Thymus (tissue), 11 donors: ENCODE results near the gene EVI2B. TPM values are rescaled to one million over a fixed set of nuclear protein-coding genes. Genes with fewer than 3 reads are reported as not detected.

Experiments
- DNase-seq, 9 donors: peaks; one replicate each; pipeline ENCODE4 v3.0.0-alpha.2; 2013; ENCODE audit warnings: low spot score in 9 of 9, low read depth in 6 of 9, missing footprints in 1 of 9
- H3K27ac ChIP-seq, 2 donors: one replicate each; pipeline ENCODE4 v1.5.1; 2013; ENCODE audit warnings: control low read depth in 1 of 2, low read depth in 1 of 2, low read length in 1 of 2, mild to moderate bottlenecking in 1 of 2, moderate library complexity in 1 of 2
- H3K27me3 ChIP-seq, 2 donors: one replicate each; pipeline ENCODE4 v1.5.1; 2013; ENCODE audit warnings: low read length in 1 of 2; ENCODE audit not compliant: control insufficient read depth in 2 of 2, insufficient read depth in 1 of 2
- H3K36me3 ChIP-seq, 2 donors: one replicate each; pipeline ENCODE4 v1.5.1; 2013; ENCODE audit warnings: low read length in 1 of 2, mild to moderate bottlenecking in 1 of 2, moderate library complexity in 1 of 2; ENCODE audit not compliant: control insufficient read depth in 2 of 2, insufficient read depth in 2 of 2
- H3K4me1 ChIP-seq, 2 donors: one replicate each; pipeline ENCODE4 v1.5.1; 2013; ENCODE audit warnings: low read length in 2 of 2; ENCODE audit not compliant: control insufficient read depth in 2 of 2, insufficient read depth in 2 of 2
- H3K4me3 ChIP-seq, 2 donors: one replicate each; pipeline ENCODE4 v1.5.1; 2013; ENCODE audit warnings: low read length in 2 of 2, control low read depth in 1 of 2, mild to moderate bottlenecking in 1 of 2
- H3K9me3 ChIP-seq, 2 donors: one replicate each; pipeline ENCODE4 v1.5.1; 2013; ENCODE audit warnings: low read length in 1 of 2, mild to moderate bottlenecking in 1 of 2; ENCODE audit not compliant: control insufficient read depth in 2 of 2, insufficient read depth in 1 of 2
- WGBS: extraction: QIAGEN DNeasy Blood & Tissue Kit; methylation state at CpG from one replicate; pipeline ENCODE4 v1.1.7; 2013; 5-methylcytosine and 5-hydroxymethylcytosine counted together
- polyA plus RNA-seq: library from polyadenylated mRNA; stranded (reverse); fragments of 200-250 nt; gene quantifications from one replicate; pipeline ENCODE4 v1.2.3, GENCODE V29; 2013
- total RNA-seq: library from RNA; stranded (reverse); fragments of 120-200 nt; gene quantifications from one replicate; pipeline ENCODE4 v1.2.4, GENCODE V29; 2013
- donor health status: healthy.

The EVI2B gene
- total and polyA plus RNA-seq, 2 donors, result 19.3 to 50.4 TPM

DNA sequence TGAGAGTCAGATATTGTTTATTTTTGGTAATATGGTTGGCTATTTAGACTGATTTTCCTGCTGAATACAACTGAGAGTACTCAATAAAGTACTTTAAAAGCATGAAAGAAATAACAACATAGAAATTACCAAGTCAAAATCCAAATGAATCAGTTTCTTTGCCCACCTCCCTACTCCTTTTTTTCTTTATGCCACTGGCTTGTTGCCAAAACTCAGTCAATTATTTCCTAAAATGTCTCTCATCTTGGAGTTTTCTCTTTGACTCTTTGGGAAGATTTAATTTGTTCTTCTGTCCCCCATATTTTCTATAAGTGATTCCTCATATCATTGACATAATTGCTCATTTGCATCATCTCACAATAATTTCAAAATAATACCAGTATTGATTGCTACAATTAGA, 14.2 kb downstream of the EVI2B start:
- no peaks in the 10 kb centered on the region for H3K9me3 ChIP-seq
- H3K36me3 ChIP-seq, result peaks cover 5 to 13% of the 10 kb centered on the region in 2 donors
- DNase-seq, result no peak
- no peak overlapping the region for H3K4me3 ChIP-seq
- H3K27ac ChIP-seq, result no peak overlapping the region
- no peaks in the 10 kb centered on the region for H3K27me3 ChIP-seq
- H3K4me1 ChIP-seq, result no peaks in the 10 kb centered on the region

DNA sequence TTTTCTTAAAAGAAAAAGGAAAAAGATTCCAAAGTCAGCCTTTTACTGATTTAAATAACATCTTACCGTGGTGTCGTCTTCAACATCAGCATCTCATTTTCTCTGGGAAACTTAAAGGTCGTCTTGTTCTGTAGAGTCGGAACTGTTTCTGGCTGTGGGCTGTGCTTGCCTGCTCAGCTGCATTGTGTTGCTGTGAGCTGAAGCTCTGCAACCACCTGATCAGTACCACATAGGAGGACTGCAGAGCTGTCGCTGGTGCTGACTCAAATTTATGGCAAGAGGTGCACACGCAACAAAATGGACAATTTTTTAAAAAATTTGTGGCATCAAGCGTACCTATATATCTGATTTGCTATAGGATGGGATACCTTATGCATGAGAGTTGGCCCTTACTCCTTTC, 16.8 kb downstream of the EVI2B start, which contains the start of gene OMG:
TSS of gene OMG (minus strand) at position 150 of the 400 bp plus-strand sequence. CDS start 908 bp downstream, outside the sequence.
- 98% methylated on average over 7 of the region's 7 CpGs for WGBS

DNA sequence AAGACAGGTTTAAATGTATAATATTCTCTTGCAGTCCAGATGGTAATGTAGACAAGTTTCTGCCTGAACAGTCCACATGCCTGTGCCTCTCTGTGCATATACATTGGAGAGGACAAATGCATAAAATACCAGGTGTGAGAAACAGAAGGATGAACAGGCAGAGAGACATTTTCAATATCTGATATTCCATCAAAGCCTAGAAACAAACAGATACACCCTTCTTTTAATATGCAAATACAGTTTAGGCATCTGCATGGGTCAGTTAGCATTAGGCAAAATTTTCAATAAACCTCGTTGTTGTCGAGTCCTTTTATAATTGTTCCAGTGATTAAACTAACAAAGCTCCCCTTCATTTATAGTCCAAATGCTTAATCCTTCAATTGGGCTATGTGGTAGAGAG, 17.7 kb downstream of the EVI2B start:
- no peaks in the 10 kb centered on the region for H3K4me1 ChIP-seq
- H3K36me3 ChIP-seq, result peaks cover 0 to 5% of the 10 kb centered on the region in 2 donors
- no peak overlapping the region for H3K4me3 ChIP-seq
- no peak for DNase-seq
- H3K27ac ChIP-seq, result no peak overlapping the region
- 98% methylated on average over 2 of the region's 2 CpGs for WGBS
- H3K27me3 ChIP-seq, result no peaks in the 10 kb centered on the region
- H3K9me3 ChIP-seq, result no peaks in the 10 kb centered on the region

More for the DNA sequence above, 16.8 kb downstream of the EVI2B start, which contains the start of gene OMG:
- no peak for DNase-seq
- Histone ChIP-seq H3K27me3 (no peaks in the 10 kb centered on the region), H3K9me3 (no peaks in the 10 kb centered on the region), H3K4me1 (no peaks in the 10 kb centered on the region), H3K36me3 (no peaks in the 10 kb centered on the region), H3K27ac (no peak within 1 kb of the TSS), H3K4me3 (no peak within 1 kb of the TSS)

DNA sequence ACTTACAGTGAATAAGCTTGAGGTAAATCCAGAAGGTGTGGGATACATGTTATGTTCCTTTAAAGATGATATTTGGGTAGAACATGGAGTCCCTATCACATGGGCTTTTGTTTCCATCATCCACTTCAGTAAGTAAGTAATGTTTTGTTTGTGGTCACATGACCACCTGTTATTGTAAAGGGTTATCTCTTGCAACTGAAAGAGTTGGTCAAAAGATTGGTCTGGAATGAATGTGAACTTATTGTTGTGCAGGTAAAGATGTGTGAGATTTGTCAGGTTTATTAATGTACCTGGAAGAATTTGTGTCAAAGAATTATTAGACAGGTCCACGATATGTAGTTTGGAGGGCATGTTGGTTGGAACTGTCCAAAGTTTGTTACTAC, 18.4 kb downstream of the EVI2B start:
- Histone ChIP-seq H3K9me3 (no peaks in the 10 kb centered on the region), H3K27ac (no peak overlapping the region)
- no peak for DNase-seq

DNA sequence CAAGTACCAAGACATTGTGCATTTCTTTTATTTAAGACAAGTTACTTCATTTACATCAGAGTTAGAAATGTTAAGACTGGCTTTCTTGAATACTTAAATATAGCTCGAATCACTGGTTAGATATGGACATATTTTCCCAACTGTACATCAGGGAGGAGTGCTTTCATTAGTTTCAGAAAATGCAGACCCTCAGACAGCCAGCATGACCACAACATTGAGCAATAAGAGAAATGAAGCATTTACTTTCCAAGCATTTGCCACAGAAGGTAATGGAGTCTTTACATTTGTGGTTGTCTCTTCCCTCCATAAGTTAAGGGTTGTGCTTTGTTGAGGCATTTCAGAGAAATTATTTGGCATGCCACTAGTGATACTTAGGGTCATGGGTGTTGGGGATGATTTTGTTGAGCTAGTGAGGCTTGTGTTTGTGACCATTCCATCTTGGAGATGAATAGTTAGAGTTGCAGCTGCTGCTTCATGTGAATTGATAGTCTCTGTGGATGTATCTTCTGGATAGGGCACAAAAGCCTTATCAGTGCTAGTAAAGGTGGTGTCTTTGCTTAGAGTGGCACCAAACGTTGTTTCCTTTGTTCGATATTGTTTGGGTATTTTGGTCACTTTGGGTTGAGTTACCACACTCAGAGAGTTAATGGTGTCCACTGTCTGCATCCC, 18.9 kb downstream of the EVI2B start:
- Histone ChIP-seq H3K27ac (no peak overlapping the region), H3K36me3 (peaks cover 0 to 5% of the 10 kb centered on the region in 2 donors), H3K9me3 (no peaks in the 10 kb centered on the region), H3K4me1 (no peaks in the 10 kb centered on the region), H3K27me3 (no peaks in the 10 kb centered on the region), H3K4me3 (no peak overlapping the region)
- no peak for DNase-seq
- WGBS, result 96% methylated on average over 3 of the region's 3 CpGs

More for the DNA sequence above, 18.4 kb downstream of the EVI2B start:
- Histone ChIP-seq H3K36me3 (peaks cover 0 to 5% of the 10 kb centered on the region in 2 donors), H3K4me3 (no peak overlapping the region), H3K27me3 (no peaks in the 10 kb centered on the region), H3K4me1 (no peaks in the 10 kb centered on the region)
- 100% methylated on average over 1 of the region's 1 CpG for WGBS

DNA sequence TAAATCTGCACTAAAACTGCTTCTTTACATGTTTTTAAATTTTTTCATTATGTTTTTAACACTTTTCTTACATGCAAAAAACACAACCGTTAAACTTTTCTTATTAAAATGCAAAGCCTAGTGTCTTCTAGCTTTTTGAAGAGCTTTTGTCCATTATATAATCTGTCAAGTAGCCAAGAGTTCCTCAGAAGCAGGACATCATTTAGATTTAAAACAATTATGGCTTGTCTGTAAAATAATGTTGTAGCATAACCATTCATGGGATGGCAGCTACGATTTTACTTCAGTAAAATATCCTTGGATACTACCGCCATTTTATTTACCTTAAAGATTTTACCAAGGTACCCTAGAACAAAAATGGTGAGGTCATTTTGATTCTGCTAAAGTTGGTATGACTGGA, 19.6 kb downstream of the EVI2B start:
- no peak overlapping the region for H3K27ac ChIP-seq
- H3K4me3 ChIP-seq, result no peak overlapping the region
- no peaks in the 10 kb centered on the region for H3K4me1 ChIP-seq
- 99% methylated on average over 3 of the region's 3 CpGs for WGBS
- H3K27me3 ChIP-seq, result no peaks in the 10 kb centered on the region
- peaks cover 0 to 5% of the 10 kb centered on the region in 2 donors for H3K36me3 ChIP-seq
- DNase-seq, result no peak
- no peaks in the 10 kb centered on the region for H3K9me3 ChIP-seq

DNA sequence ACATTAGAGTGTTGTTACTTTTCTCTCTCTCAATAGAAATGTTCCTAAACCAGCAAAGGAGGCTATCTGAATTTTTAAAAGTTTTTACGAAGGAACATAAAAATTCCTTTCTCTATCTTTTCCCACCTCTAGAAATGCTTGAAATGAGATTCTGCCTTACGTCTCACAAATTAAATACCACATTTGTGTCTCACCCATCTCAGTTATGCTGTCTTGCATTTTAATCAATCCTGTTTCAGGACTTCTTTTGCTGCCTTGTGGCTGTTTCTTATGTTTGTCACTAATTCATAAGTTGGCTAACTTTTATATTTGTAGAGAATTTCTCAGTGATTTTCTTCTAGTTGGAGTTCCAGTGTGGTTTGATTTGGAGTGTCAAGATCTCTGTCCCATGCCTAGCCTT, 20.3 kb downstream of the EVI2B start:
- Histone ChIP-seq H3K36me3 (peaks cover 0 to 5% of the 10 kb centered on the region in 2 donors), H3K4me3 (no peak overlapping the region), H3K27me3 (no peaks in the 10 kb centered on the region), H3K27ac (no peak overlapping the region), H3K9me3 (no peaks in the 10 kb centered on the region), H3K4me1 (peaks cover 2 to 4% of the 10 kb centered on the region in 2 donors)
- DNase-seq, result no peak
- 97% methylated on average over 2 of the region's 2 CpGs for WGBS

DNA sequence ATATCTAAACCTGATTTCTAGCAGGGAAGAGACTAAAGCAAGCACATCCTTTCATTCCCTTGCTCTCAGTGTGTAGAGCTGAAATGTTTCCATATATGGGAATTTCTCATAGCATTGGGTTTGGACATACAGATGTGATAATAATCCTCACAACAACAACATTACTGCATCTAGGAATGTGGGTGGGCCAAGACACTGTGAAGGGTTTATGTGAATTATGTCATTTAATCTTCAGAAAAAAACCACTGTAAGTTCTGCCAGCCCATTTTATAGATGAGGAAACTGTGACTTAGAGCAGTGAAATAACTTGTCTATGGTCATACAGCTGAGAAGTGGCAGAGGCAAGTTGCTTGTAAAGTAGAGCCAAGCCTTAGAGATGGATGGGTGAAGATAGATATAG, 22.0 kb downstream of the EVI2B start:
- no peak overlapping the region for H3K27ac ChIP-seq
- H3K36me3 ChIP-seq, result peaks cover 0 to 5% of the 10 kb centered on the region in 2 donors
- H3K9me3 ChIP-seq, result peaks cover 0 to 3% of the 10 kb centered on the region in 2 donors
- peaks cover 2 to 7% of the 10 kb centered on the region in 2 donors for H3K4me1 ChIP-seq
- no peak for DNase-seq
- no peak overlapping the region for H3K4me3 ChIP-seq
- no peaks in the 10 kb centered on the region for H3K27me3 ChIP-seq

DNA sequence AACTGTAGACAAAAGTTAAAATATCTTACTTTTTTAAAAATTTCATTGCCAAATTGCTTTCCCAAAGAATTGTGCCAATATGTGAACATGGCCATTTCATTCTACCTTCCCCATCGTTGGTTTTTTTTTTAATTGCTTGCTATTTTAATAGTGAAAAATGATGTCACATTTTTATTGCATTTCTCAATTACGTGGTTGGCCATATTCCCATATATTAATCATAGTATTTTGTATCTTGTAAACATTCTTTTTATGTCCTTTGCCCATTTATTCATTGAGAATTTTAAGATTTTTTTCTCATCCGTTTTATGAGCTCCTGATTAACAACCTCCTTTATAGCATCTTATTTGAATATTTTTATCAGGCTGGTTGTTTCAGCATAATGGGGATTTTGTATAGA, 24.1 kb downstream of the EVI2B start:
- DNase-seq, result no peak
- Histone ChIP-seq H3K27me3 (no peaks in the 10 kb centered on the region), H3K4me1 (peaks cover 2 to 7% of the 10 kb centered on the region in 2 donors), H3K36me3 (peaks cover 0 to 5% of the 10 kb centered on the region in 2 donors), H3K4me3 (no peak overlapping the region), H3K27ac (no peak overlapping the region), H3K9me3 (peaks cover 0 to 3% of the 10 kb centered on the region in 2 donors)
- 97% methylated on average over 3 of the region's 3 CpGs for WGBS
